Activated T-helper 2 cell treated with anti-CD3 and anti-CD28 coated beads, Interferon-gamma antibody, Interleukin-2, Interleukin-4, amounts not matched to agents 10 μg/mL and 5 μg/mL and 100 μg/mL, durations not matched to agents 14 hours and 24 hours and 36 hours (primary cell): ENCODE measurements around the gene ACOXL. TPM values are rescaled to one million over a fixed set of nuclear protein-coding genes. Genes with fewer than 3 reads are reported as not detected.

Experiments used
- total RNA-seq: library from RNA; stranded (reverse); gene quantifications from 2 replicates; pipeline ENCODE4 v1.2.3, GENCODE V29; 2022

Gene ACOXL
- total RNA-seq, 1 donor from 2014 or later, result 1.6 TPM

Other genes with a start within 250 kb of the ACOXL start
- 13.0 and 20.9 TPM in 2 replicates for gene RGPD6, start 155.4 kb upstream of the ACOXL start, total RNA-seq
- 68.4 and 74.4 TPM in 2 replicates for gene BUB1, start 54.5 kb upstream of the ACOXL start, total RNA-seq